Measurements from ENCODE around the gene CNOT8. TPM values are rescaled to one million over a fixed set of nuclear protein-coding genes. Genes with fewer than 3 reads are reported as not detected.
"Not testable (repeated sequence)": the region's sequence is repeated elsewhere in the genome, so short reads cannot be mapped to it uniquely, and the experiment has no call there.

CNOT8 gene
- total RNA-seq, 2 donors from 2014 or later, result 29.3 to 30.3 TPM

DNA sequence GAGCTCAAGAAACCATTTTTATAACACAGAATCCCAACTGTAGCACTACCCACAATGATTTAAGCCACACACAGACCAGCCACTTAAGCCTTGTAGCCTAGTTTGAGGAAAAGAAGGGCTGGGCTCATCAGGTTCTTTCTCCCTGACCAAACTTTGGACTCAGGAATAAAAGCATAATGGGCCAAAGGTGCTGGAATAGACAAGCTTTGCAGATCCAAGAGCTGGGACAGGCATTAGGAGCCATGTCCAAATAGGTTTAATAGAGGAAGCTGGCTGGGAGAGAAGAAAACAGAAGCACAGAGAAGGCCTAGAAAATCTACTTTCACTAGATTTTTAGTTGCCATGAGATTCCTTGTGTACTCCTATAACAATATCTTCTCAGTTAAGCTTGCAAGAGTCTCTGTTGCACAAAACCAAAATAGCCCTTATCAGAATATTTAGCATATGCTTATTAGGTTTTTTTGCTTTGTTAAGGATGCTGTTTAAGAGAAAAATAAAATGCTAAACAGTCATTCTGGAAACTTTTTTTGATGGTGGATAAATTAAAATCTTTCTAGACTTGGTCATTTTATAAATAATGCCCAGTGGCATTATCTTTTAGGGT is 38.2 kb downstream of the CNOT8 start:
- ATAC-seq (no peak), DNase-seq (no peak)
- intact Hi-C loops (cut with DNase I), result no loop called here

DNA sequence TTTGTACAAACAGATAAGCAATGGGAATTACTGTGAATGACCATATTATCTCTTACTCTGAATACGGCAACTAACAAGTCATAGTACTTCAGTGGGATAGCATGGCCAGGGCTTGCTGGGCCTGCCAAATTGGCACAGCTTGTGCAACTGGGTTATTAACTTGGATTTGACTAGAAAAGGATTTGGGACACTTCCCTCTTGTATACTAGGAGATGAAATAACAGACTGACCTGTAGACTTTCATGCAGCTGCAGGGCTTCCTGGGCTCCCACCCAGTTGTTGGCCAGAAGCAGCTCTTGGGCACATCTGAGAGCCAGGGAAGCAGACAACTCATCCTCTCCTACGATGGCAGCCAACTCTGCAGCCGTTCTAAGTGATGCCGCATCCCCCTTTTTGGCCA is 39.8 kb downstream of the CNOT8 start:
- intact Hi-C loops (cut with DNase I), result no loop called here
- peak in 1 of 2 donors; percentile 61 for ATAC-seq
- DNase-seq, result no peak

DNA sequence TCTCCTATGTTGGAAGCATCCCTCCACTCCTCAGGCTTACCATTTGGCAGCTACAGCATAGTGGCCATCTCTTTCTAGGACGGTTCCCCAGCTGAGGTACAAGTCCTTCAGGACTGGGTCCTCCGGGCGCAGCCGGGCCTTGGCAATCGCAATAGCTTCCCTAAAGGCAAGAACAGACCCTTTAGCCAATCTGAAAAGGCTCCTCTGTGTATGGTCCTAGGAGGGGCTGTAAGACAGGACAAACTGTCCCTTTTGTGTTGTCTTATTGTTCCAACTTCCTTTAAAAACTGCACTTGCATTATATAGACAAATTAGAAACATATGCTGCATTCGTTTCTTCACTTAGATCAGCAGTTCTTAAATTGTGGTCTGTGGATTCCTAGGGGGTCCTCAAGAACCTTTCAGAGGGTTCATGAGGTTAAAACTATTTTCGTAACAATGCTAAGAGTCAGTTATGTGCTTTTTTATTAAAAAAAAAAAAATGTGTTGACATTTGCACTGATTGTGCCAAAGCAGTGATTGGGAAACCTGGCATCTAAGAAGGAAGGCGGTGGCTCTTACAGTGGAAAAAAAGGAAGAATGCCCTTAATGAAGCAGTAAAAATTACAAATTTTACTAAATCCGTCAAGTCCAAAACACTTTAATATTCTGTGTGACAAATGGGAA is 40.9 kb downstream of the CNOT8 start:
- intact Hi-C loops (cut with DNase I), result no loop called here
- ATAC-seq (peak in 1 of 2 donors; percentile 50), DNase-seq (no peak)

DNA sequence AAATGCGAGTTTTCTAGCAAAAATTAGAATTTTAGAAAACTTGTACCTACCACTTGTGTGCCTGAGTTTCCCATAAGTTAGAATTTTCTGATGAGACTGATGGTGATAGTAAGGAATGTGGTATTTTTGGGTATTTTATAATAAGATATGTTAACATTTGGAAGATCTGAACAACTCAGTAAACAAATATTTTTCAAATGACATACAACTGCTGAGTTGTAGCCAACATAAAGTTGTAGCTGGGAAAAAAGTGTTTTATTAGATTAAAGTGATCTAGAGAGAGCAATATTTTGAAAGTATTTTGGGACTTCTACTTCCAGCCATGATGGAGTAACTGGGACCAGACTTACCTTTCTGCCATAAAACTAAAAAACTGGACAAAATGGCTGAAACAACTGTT is 41.6 kb downstream of the CNOT8 start:
- intact Hi-C loops (cut with DNase I), result no loop called here
- ATAC-seq, result no peak
- no peak for DNase-seq

DNA sequence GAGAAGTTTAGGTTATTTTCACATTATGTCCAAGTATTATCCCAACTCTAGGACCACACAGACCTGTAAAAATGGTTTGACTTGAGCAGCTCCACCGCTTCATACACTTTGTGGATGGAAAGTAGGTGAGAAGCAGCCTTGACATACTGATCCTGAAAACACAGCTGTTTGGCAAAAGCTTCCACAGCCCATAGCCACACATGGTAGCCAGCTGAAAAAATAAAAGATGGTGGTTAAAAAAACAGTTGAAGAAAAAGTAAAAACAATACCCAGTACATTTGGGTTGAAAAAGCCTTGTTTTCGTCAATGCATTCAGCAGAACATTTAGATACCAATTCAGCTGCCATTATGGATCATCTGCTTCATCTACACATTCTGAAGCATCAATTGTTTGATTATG is 42.8 kb downstream of the CNOT8 start:
- ATAC-seq (no peak), DNase-seq (no peak)
- intact Hi-C loops (cut with DNase I), result no loop called here

DNA sequence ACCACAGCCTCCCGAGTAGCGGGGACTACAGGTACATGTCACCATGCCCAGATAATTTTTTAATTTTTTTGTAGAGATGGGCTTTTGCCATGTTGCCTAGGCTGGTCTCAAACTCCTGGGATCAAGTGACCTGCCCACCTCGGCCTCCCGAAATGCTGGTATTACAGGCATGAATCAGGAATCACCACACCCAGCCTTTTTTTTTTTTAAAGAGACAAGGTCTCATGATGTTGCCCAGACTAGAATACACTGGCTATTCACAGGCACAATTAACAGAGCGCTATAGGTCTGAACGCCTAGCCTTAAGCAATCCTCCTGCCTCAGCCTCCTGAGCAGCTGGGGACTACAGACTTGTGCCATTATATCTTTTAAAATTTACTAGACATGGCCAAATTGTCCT is 43.5 kb downstream of the CNOT8 start:
- DNase-seq (no peak), ATAC-seq (no peak)
- intact Hi-C loops (cut with DNase I), result no loop called here

DNA sequence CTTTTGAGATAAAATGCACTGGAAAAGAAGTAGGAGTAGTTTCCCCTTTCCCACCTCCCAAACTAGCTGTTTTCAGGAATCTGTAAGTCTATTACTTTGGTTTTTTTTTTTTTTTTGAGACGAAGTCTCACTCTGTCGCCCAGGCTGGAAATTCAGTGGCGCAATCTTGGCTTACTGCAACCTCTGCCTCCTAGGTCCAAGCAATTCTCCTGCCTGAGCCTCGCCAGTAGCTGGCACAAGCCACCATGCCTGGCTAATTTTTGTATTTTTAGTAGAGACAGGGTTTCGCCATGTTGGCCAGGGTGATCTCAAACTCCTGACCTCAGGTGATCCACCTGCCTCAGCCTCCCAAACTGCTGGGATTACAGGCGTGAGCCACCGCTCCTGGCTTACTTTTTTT is 47.2 kb downstream of the CNOT8 start:
- ATAC-seq; DNase-seq; intact Hi-C loops (cut with DNase I): not testable (repeated sequence)

DNA sequence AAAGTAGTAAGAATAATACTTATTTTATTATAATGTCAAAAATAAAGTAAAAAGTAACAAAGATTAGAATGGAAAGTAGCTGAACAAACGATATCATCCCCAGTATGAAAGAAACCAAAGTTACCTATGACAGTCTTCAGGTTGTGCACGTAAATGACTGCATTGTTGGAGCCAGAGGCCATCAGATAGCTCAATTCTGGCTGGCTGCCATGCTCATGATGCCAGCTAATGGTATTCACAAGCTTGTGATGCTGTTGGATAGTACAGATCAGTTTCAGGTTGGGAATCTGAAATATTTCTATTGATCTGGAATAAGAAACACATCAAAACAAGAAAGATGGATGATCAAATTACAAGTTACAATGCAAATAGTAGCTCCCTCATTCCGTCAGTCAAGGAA is 58.4 kb downstream of the CNOT8 start:
- intact Hi-C loops (cut with DNase I), result no loop called here
- DNase-seq (no peak), ATAC-seq (no peak)

DNA sequence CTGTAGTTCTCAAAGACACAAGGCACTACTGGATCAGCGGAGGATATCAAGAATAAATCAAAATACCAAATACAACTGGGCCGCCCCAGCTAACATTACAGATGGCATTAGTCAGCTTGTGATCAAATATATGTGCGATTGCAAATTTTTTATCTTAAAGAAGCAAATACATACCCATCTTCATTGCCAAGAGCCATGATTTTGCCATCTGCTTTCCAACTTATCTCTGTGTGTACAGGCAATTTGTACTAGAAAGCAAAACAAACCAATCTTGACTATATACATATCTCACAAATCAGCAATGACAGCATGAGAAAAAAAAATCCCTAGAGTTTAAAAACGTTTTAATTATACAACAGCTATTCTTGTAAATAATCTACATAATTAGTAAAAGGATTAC is 59.3 kb downstream of the CNOT8 start:
- intact Hi-C loops (cut with DNase I), result no loop called here
- DNase-seq (no peak), ATAC-seq (no peak)

DNA sequence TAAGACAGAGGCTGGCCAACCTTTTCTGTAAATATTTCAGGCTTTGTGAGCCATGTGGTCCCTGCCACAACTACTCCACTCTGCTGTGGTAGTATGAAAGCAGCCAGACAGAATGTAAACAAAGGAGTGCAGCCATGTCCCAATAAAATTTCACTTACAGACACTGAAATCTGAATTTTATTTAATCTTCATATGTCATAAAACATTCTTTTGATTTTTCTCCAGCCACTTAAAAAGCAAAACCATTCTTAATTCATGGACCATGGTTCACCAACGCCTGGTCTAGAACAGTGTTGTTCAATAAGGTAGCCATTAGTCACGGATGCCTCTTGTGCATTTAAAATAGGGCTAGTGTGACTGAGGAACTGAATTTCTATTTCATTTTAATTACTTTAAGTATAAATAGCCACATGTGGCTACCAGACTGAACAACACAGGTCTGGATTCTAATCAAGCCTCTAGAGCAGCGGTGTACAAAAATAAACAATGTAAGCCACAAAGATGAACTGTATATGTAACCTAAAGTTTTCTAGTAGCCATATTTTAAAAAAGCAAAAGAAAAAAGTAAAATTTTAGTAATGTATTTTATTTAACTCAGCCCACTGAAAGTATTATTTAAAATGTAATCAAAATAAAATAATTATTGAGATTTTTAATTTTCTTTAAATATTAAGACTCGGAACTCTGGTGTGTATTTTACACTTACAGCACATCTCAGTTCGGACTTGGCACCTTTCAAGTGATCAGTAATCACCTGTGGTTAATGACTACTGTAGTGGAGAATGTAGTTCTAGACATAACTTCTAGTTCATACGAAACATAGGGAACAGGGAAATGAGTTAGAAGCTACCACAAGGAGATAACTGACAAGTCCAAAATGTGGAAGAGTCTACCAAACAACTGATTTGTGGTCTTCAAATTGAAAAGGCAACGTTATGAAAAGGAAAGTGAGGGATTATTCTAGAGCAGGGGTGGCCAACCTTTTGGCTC is 65.3 kb downstream of the CNOT8 start:
- no peak for DNase-seq
- intact Hi-C loops (cut with DNase I), result no loop called here
- ATAC-seq, result no peak

Small RNAs within 50 kb of the gene (microRNA-seq; reads per million reads assigned to microRNA genes)
- 0 reads per million in 2 donors for gene MIR378H

Other genes starting within 250 kb of the CNOT8 start
- 100 to 1,000 TPM; 105 to 145 TPM for gene LARP1, start 103.2 kb upstream of the CNOT8 start, total RNA-seq
- gene FAXDC2, start 8.0 kb upstream of the CNOT8 start, total RNA-seq, result 10 to 100 TPM; 10.1 to 28.2 TPM
- gene GEMIN5, start 79.6 kb downstream of the CNOT8 start, total RNA-seq, result 10 to 100 TPM; 11.7 to 14.3 TPM
- 10 to 100 TPM; 58.2 to 63.5 TPM for gene MRPL22, start 82.4 kb downstream of the CNOT8 start, total RNA-seq
- gene KIF4B, start 155.1 kb downstream of the CNOT8 start, total RNA-seq, result under 1 TPM in 1 of 2 donors, not detected in 1; 0.05 TPM